HCT116 (cell line): ENCODE results near the gene AADAC. TPM values are rescaled to one million over a fixed set of nuclear protein-coding genes. Genes with fewer than 3 reads are reported as not detected.

ENCODE experiments used
- ATAC-seq: fragments of 200-7000 bp; cut with Tn5 transposase; 2 replicates; pipeline ENCODE4 v1.9.1; 2020; ENCODE audit warnings: mild to moderate bottlenecking, moderate library complexity
- BruUV-seq: library from RNA; stranded (reverse); fragments of 400-500 nt; replicated peaks from 2 replicates; lab custom pipeline; 2021; lab: Mats Ljungman, UMichigan
- CTCF ChIA-PET: fragments of 300-600 bp; sonication (Branson Sonifier 250); formaldehyde crosslinking; loops from one replicate; lab custom pipeline; 2021; ENCODE audit warnings: antibody characterized with exemption; lab: Charles Lee
- POLR2A ChIA-PET: fragments of 300-600, 350-600 bp; sonication (Branson Sonifier 250); formaldehyde crosslinking; loops from one replicate; lab custom pipeline; 2021; ENCODE audit warnings: antibody characterized with exemption; lab: Charles Lee
- RAD21 ChIA-PET, 2 experiments: fragments of 300-600 bp; sonication (Branson Sonifier 250); formaldehyde crosslinking; loops; one replicate each; lab custom pipeline; 2023; ENCODE audit warnings: low total read pairs in 2 of 2; ENCODE audit not compliant: uncharacterized antibody in 2 of 2, unreplicated experiment in 2 of 2, low non-redundant PET in 1 of 2; lab: Charles Lee
- DNase-seq: peaks from one replicate; pipeline ENCODE4 v3.0.0-alpha.2; 2010; ENCODE audit warnings: low read depth, low spot score
- H2AFZ ChIP-seq: fragments of 200-600 bp; shearing (Covaris generic), sonication (generic); 2 replicates; pipeline ENCODE4 v1.6.1; 2017; ENCODE audit warnings: low read depth, mixed run types, mixed read lengths, antibody characterized with exemption, low read length; ENCODE audit not compliant: poor library complexity, severe bottlenecking
- H3K27ac ChIP-seq: 2 replicates; pipeline ENCODE4 v1.5.1; 2012; ENCODE audit warnings: low read depth, low read length
- H3K27me3 ChIP-seq: fragments of 200-600 bp; sonication (generic); 2 replicates; pipeline ENCODE4 v1.6.1; 2016; ENCODE audit warnings: mixed run types, low read length, mixed read lengths; ENCODE audit not compliant: insufficient read depth
- H3K36me3 ChIP-seq, 2 experiments: fragments of 200-500 bp in 1 of 2; fragments of 200-600 bp in 1 of 2; sonication (Bioruptor generic) in 1 of 2; sonication (generic) in 1 of 2; 2 replicates each; pipeline versions ENCODE4 v1.5.1 to v1.6.1; 2014 to 2016; ENCODE audit warnings: low read length in 2 of 2, inconsistent platforms in 1 of 2, mixed read lengths in 1 of 2, mixed run types in 1 of 2; ENCODE audit not compliant: insufficient read depth in 2 of 2, control insufficient read depth in 1 of 2
- H3K4me1 ChIP-seq, 2 experiments: fragments of 200-600 bp in 1 of 2; sonication (generic) in 1 of 2; 2 replicates each; pipeline versions ENCODE4 v1.5.1 to v1.6.1; 2012 to 2017; ENCODE audit warnings: low read length in 2 of 2, inconsistent platforms in 1 of 2, mild to moderate bottlenecking in 1 of 2, mixed read lengths in 1 of 2, mixed run types in 1 of 2, moderate library complexity in 1 of 2; ENCODE audit not compliant: insufficient read depth in 2 of 2, control insufficient read depth in 1 of 2
- H3K4me2 ChIP-seq: fragments of 200-600 bp; sonication (generic); 2 replicates; pipeline ENCODE4 v1.6.1; 2017; ENCODE audit warnings: mixed run types, low read length, mixed read lengths
- H3K4me3 ChIP-seq, 2 experiments: fragments of 200-600 bp in 1 of 2; sonication (generic) in 1 of 2; replicated peaks in 1 of 2; 2 replicates each; pipeline ENCODE4 v1.5.1; 2011 to 2016; ENCODE audit warnings: low read length in 2 of 2, control low read depth in 1 of 2, low read depth in 1 of 2, mild to moderate bottlenecking in 1 of 2, mixed read lengths in 1 of 2, mixed run types in 1 of 2
- H3K79me2 ChIP-seq: fragments of 200-600 bp; sonication (generic); 2 replicates; pipeline ENCODE4 v1.6.1; 2017; ENCODE audit warnings: mild to moderate bottlenecking, mixed run types, low read length, moderate library complexity, mixed read lengths; ENCODE audit not compliant: insufficient read depth
- H3K9ac ChIP-seq: fragments of 200-600 bp; sonication (generic); 2 replicates; pipeline ENCODE4 v1.6.1; 2016; ENCODE audit warnings: low read length, mixed read lengths
- H3K9me2 ChIP-seq: fragments of 200-600 bp; sonication (generic), shearing (Covaris generic); 2 replicates; pipeline ENCODE4 v1.6.1; 2017; ENCODE audit warnings: mixed run types, mild to moderate bottlenecking, moderate library complexity; ENCODE audit not compliant: insufficient read depth
- H3K9me3 ChIP-seq, 2 experiments: fragments of 200-500 bp in 1 of 2; fragments of 200-600 bp in 1 of 2; sonication (Bioruptor generic) in 1 of 2; sonication (generic) in 1 of 2; 2 replicates each; pipeline ENCODE4 v1.6.1; 2014 to 2017; ENCODE audit warnings: low read length in 2 of 2, mixed read lengths in 2 of 2, inconsistent platforms in 1 of 2, low read depth in 1 of 2, mild to moderate bottlenecking in 1 of 2, mixed run types in 1 of 2, moderate library complexity in 1 of 2; ENCODE audit not compliant: control insufficient read depth in 1 of 2, insufficient read depth in 1 of 2
- H4K20me1 ChIP-seq: fragments of 200-600 bp; sonication (generic), shearing (Covaris generic); 2 replicates; pipeline ENCODE4 v1.6.1; 2017; ENCODE audit warnings: mixed run types, mild to moderate bottlenecking, moderate library complexity; ENCODE audit not compliant: insufficient read depth
- EZH2phosphoT487 ChIP-seq: fragments of 200-600 bp; IDR thresholded peaks from 2 replicates; pipeline ENCODE4 v1.6.1; 2018; ENCODE audit warnings: antibody characterized with exemption, borderline replicate concordance
- FOSL1 ChIP-seq: IDR thresholded peaks from 2 replicates; pipeline ENCODE4 v1.6.1; 2012; ENCODE audit warnings: low read depth
- POLR2AphosphoS5 ChIP-seq: IDR thresholded peaks from 2 replicates; pipeline ENCODE4 v1.6.1; 2011; ENCODE audit warnings: mild to moderate bottlenecking, low read depth, low read length, moderate library complexity
- RAD21 ChIP-seq: IDR thresholded peaks from 2 replicates; pipeline ENCODE4 v1.6.1; 2012; ENCODE audit warnings: low read depth, mild to moderate bottlenecking
- SIN3A ChIP-seq: IDR thresholded peaks from 2 replicates; pipeline ENCODE4 v1.6.1; 2012; ENCODE audit warnings: low read depth
- SP1 ChIP-seq: IDR thresholded peaks from 2 replicates; pipeline ENCODE4 v1.6.1; 2012; ENCODE audit warnings: low read depth
- SRF ChIP-seq: IDR thresholded peaks from 2 replicates; pipeline ENCODE4 v1.6.1; 2012; ENCODE audit warnings: low read depth
- YY1 ChIP-seq: IDR thresholded peaks from 2 replicates; pipeline ENCODE4 v1.6.1; 2011; ENCODE audit warnings: low read length, low read depth, moderate library complexity, mild to moderate bottlenecking; ENCODE audit not compliant: insufficient replicate concordance; ENCODE audit errors: extremely low read depth
- intact Hi-C: fragments of 100-400 bp; cut with micrococcal nuclease; formaldehyde crosslinking; loops from 2 replicates; pipeline ENCODE4 v1.10.0; 2022
- total RNA-seq: library from RNA; stranded (reverse); gene quantifications from one replicate; pipeline ENCODE4 v1.2.1, GENCODE V29; 2021; ENCODE audit not compliant: unreplicated experiment

The AADAC gene
- total RNA-seq, 1 experiment from 2014 or later, result 3.8 TPM

GRCh38 chr3:151772825-151773480, 41.0 kb upstream of the AADAC start:
- Histone ChIP-seq H3K27ac (no peak overlapping the region), H3K4me2 (no peak overlapping the region), H3K36me3 (no peaks in the 10 kb centered on the region), H3K27me3 (no peaks in the 10 kb centered on the region), H3K9me2 (no peaks in the 10 kb centered on the region), H2AFZ (no peak overlapping the region), H3K9me3 (no peaks in the 10 kb centered on the region), H3K9ac (no peak overlapping the region), H3K79me2 (peaks cover 56% of the 10 kb centered on the region)
- no TSS peak for BruUV-seq
- ATAC-seq, result no peak
- TF ChIP-seq RAD21, result no peak
- TF ChIP-seq, all 23 proteins: peak for 0
- H4K20me1 ChIP-seq, result no peaks in the 10 kb centered on the region
- no peak overlapping the region for H3K4me3 ChIP-seq
- DNase-seq, result no peak
- ChIA-PET RAD21 (no interaction called here), CTCF (no interaction called here), POLR2A (no interaction called here)
- peaks cover 12 to 32% of the 10 kb centered on the region in 2 experiments; a peak in 3 of 4 replicates for H3K4me1 ChIP-seq
- intact Hi-C loops, result no loop called here

GRCh38 chr3:151774235-151774634, 39.7 kb upstream of the AADAC start:
- no peak overlapping the region for H3K4me3 ChIP-seq
- H3K27me3 ChIP-seq, result no peaks in the 10 kb centered on the region
- ChIA-PET POLR2A (no interaction called here), CTCF (no interaction called here), RAD21 (no interaction called here)
- intact Hi-C loops, result no loop called here
- no peak overlapping the region for H3K9ac ChIP-seq
- no peaks in the 10 kb centered on the region for H4K20me1 ChIP-seq
- ATAC-seq, result no peak
- no peak overlapping the region for H3K27ac ChIP-seq
- peaks cover 50% of the 10 kb centered on the region for H3K79me2 ChIP-seq
- H3K36me3 ChIP-seq, result no peaks in the 10 kb centered on the region
- TF ChIP-seq SP1 (no peak), YY1 (no peak), EZH2phosphoT487 (no peak), SRF (no peak), SIN3A (no peak), RAD21 (no peak), POLR2AphosphoS5 (no peak), FOSL1 (no peak)
- no peaks in the 10 kb centered on the region; the same call in 1 of the 2 replicates for H3K9me2 ChIP-seq
- no peak for DNase-seq
- H3K4me1 ChIP-seq, result peaks cover 8 to 19% of the 10 kb centered on the region in 2 experiments; a peak in 3 of 4 replicates
- no TSS peak for BruUV-seq
- H3K4me2 ChIP-seq, result no peak overlapping the region
- no peaks in the 10 kb centered on the region for H3K9me3 ChIP-seq
- no peak overlapping the region for H2AFZ ChIP-seq
